Brain microvascular endothelial cell (primary cell): Measurements from ENCODE around the gene VAV2.

Experiments used
- DNase-seq: peaks from one replicate; pipeline ENCODE4 v3.0.0-alpha.2; 2020
- H3K27ac ChIP-seq: fragments of 250-450 bp; sonication (Bioruptor Pico); 2 replicates; pipeline ENCODE4 v1.5.1; 2020; ENCODE audit warnings: mild to moderate bottlenecking, moderate library complexity
- H3K27me3 ChIP-seq: fragments of 250-450 bp; sonication (Bioruptor Pico); replicated peaks from 2 replicates; pipeline ENCODE4 v1.5.1; 2020; ENCODE audit warnings: mild to moderate bottlenecking
- H3K36me3 ChIP-seq: fragments of 250-450 bp; sonication (Bioruptor Pico); replicated peaks from 2 replicates; pipeline ENCODE4 v1.5.1; 2020; ENCODE audit warnings: mild to moderate bottlenecking
- H3K4me3 ChIP-seq: 2 replicates; pipeline ENCODE4 v1.5.1; 2011; ENCODE audit warnings: low read depth, mild to moderate bottlenecking, control low read depth, low read length, moderate library complexity
- CTCF ChIP-seq: IDR thresholded peaks from 2 replicates; pipeline ENCODE4 v1.5.1; 2011; ENCODE audit warnings: low read depth, mild to moderate bottlenecking, moderate library complexity, low read length, control low read depth, inconsistent platforms; ENCODE audit errors: missing control alignments
- in situ Hi-C: cut with HindIII; loops from 2 replicates; pipeline ENCODE4 v1.10.0; 2017; ENCODE audit warnings: low sequenced_read_pairs, low pct_ligation_motif_present

VAV2 gene

DNA sequence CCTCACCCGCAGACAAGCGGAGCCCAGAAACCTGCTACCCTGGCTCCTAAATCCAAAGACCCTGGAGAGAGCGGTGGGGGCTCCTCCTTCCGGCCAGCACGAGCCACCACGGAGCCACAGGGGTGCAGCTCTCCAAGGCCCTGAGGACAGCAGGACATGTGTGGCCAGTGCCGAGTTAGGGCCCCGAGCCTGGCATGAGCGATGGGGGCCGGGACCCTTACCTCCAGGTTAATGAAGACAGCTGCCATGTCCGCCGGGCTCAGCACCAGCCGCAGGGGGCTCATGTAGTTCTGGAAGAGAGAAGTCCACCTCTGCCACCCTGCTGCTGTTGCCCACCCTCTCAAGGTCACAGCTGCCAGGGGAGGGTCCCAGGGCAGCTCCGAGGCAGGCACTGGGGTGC lies 185.1 kb downstream of the VAV2 start:
- Histone ChIP-seq H3K27ac (no peak overlapping the region), H3K4me3 (no peak overlapping the region), H3K27me3 (no peaks in the 10 kb centered on the region), H3K36me3 (peaks cover 8% of the 10 kb centered on the region)
- in situ Hi-C loops: no loop called here
- DNase-seq: no peak
- no peak for TF ChIP-seq CTCF

- in situ Hi-C loops: no loop called here
- H3K27ac ChIP-seq: no peak overlapping the region
- TF ChIP-seq CTCF: no peak
- DNase-seq: no peak
- H3K36me3 ChIP-seq: peaks cover 8% of the 10 kb centered on the region
- H3K27me3 ChIP-seq: no peaks in the 10 kb centered on the region
- no peak overlapping the region for H3K4me3 ChIP-seq
Observed at GRCh38 chr9:133806623-133807010, 185.5 kb downstream of the VAV2 start.

DNA sequence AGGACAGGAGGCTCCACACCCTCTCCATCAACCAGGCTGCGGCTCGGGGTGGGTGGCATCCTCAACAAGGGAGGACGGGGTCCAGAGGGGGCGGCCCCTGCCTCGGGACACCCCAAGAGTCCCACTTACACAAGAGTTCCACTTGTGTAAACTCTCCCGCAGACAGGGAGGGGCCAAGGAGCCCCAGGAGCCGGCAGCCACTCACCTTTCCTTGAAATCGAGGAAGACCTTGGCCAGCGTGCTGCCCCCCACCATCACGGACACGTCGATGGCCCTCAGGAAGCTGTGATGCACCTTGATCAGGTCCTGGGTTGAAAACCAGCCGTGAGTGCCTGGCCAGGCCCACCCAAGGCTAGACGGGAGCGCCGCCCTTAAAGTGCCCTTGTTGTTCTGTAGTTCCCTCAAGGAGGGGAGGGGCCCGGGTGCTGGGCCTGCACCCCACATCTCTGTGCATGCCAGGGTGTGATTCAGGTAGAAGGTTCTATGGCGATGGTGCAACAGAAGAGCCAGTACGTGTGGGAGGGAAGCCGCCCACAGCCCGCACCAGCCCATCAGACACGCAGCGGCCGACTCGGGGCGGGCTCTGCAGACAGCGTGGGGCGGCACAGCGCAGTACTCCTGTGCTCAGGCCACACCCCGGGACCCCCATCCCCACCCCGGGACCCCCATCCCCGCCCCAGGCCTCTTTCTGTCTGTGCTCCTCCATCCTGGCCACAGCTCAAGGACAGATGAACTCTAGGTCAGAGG lies 186.1 kb downstream of the VAV2 start:
- TF ChIP-seq CTCF: no peak
- Histone ChIP-seq H3K4me3 (no peak overlapping the region), H3K27ac (no peak overlapping the region), H3K36me3 (peaks cover 8% of the 10 kb centered on the region), H3K27me3 (no peaks in the 10 kb centered on the region)
- DNase-seq: no peak
- in situ Hi-C loops: no loop called here

- Histone ChIP-seq H3K27ac (no peak overlapping the region), H3K27me3 (no peaks in the 10 kb centered on the region), H3K4me3 (no peak overlapping the region), H3K36me3 (peaks cover 4% of the 10 kb centered on the region)
- no peak for DNase-seq
- TF ChIP-seq CTCF: no peak
- in situ Hi-C loops: no loop called here
Observed at GRCh38 chr9:133804199-133804598, 187.9 kb downstream of the VAV2 start.

DNA sequence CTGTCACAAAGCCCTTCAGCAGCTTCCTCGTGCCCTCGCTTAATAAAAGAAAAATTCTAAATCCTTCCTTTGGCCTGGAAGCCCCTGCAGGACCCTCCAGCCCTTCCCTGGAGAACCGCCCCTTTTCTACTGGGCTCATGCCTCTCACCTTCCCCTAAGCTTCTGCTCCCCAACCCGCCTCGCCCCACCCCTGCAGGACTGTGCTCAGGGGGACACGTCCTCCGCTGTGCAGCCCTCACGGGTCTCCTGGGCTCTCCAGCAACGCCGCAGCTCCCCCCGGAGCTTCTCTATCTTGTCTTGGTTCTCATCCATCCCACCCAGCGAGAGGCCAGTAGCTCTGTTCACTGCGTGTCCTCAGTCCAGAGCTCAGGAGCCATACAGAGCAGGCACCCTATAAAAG lies 188.4 kb downstream of the VAV2 start:
- Histone ChIP-seq H3K27ac (no peak overlapping the region), H3K36me3 (peaks cover 4% of the 10 kb centered on the region), H3K4me3 (no peak overlapping the region), H3K27me3 (no peaks in the 10 kb centered on the region)
- DNase-seq: no peak
- TF ChIP-seq CTCF: no peak
- in situ Hi-C loops: no loop called here

GRCh38 chr9:133803028-133803585 lies 189.0 kb downstream of the VAV2 start:
- TF ChIP-seq CTCF: no peak
- H3K36me3 ChIP-seq: no peaks in the 10 kb centered on the region
- DNase-seq: no peak
- H3K27ac ChIP-seq: no peak overlapping the region
- in situ Hi-C loops: no loop called here
- no peak overlapping the region for H3K4me3 ChIP-seq
- H3K27me3 ChIP-seq: no peaks in the 10 kb centered on the region
